ENCODE results near the gene LARGE1.

DNA sequence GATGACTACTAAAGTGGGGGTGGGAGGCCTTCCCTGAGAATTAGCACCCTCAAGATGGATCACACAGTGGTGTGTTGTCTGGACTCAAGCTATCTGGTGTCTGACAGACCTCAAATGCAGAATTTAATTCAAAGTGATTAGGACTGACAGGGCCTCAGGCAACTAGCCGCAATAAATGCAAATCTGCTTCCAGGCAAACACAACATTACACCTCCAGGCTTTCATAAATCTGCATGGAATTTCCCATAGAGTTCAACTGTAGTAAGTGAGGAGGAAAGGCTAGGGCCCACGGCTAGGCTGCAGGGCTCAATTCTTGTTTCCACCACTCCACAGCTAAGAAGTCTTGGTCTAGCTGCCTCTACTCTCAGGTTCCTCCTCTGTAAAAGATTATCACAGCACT, 331.4 kb downstream of the LARGE1 start:
- no peak for TF ChIP-seq POLR2A (IDR thresholded peaks at IDR 0.05)
- TF ChIP-seq, protein P1, sequence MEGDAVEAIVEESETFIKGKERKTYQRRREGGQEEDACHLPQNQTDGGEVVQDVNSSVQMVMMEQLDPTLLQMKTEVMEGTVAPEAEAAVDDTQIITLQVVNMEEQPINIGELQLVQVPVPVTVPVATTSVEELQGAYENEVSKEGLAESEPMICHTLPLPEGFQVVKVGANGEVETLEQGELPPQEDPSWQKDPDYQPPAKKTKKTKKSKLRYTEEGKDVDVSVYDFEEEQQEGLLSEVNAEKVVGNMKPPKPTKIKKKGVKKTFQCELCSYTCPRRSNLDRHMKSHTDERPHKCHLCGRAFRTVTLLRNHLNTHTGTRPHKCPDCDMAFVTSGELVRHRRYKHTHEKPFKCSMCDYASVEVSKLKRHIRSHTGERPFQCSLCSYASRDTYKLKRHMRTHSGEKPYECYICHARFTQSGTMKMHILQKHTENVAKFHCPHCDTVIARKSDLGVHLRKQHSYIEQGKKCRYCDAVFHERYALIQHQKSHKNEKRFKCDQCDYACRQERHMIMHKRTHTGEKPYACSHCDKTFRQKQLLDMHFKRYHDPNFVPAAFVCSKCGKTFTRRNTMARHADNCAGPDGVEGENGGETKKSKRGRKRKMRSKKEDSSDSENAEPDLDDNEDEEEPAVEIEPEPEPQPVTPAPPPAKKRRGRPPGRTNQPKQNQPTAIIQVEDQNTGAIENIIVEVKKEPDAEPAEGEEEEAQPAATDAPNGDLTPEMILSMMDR (IDR thresholded peaks at IDR 0.05) = no peak

All from body of pancreas (tissue), 4 donors.